DOHH2 (cell line): ENCODE results near the gene TMEM106A.

ENCODE experiments used
- EZH2phosphoT487 ChIP-seq: fragments of 200-600 bp; sonication (generic); IDR thresholded peaks from 2 replicates; pipeline ENCODE4 v1.6.1; 2017; ENCODE audit warnings: borderline replicate concordance, mild to moderate bottlenecking, antibody characterized with exemption, low read length, moderate library complexity, mixed read lengths
- TF ChIP-seq, protein P1 (sequence below): fragments of 200-600 bp; sonication (generic); IDR thresholded peaks from one replicate; pipeline ENCODE4 v1.5.1; 2014; ENCODE audit warnings: antibody characterized with exemption, mild to moderate bottlenecking, low read depth, low read length; ENCODE audit not compliant: poor library complexity, severe bottlenecking

DNA sequence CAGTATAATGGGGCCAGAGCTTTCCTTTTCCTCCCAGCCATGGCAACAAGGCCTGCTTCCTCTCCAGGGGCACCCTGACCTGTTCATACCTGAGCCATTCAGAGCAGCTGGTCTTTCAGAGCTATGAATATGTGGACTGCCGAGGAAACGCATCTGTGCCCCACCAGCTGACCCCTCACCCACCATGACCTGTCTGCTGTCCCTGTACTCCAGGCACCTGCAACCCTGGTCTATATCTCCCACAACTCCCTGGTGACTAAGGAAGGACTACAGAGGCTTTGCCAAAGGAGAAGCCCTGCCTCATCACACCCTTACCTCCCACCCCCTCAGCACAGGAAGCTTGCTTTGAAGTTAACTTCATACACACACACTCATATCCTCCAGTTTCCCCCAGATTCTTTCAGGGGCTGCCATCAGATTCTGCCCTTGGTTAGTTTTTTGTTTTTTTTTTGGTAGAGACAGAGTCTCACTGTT, 6.0 kb downstream of the TMEM106A start:
- TF ChIP-seq, protein P1, sequence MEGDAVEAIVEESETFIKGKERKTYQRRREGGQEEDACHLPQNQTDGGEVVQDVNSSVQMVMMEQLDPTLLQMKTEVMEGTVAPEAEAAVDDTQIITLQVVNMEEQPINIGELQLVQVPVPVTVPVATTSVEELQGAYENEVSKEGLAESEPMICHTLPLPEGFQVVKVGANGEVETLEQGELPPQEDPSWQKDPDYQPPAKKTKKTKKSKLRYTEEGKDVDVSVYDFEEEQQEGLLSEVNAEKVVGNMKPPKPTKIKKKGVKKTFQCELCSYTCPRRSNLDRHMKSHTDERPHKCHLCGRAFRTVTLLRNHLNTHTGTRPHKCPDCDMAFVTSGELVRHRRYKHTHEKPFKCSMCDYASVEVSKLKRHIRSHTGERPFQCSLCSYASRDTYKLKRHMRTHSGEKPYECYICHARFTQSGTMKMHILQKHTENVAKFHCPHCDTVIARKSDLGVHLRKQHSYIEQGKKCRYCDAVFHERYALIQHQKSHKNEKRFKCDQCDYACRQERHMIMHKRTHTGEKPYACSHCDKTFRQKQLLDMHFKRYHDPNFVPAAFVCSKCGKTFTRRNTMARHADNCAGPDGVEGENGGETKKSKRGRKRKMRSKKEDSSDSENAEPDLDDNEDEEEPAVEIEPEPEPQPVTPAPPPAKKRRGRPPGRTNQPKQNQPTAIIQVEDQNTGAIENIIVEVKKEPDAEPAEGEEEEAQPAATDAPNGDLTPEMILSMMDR: no peak
- no peak for TF ChIP-seq EZH2phosphoT487
